ENCODE data around the gene EPHX1. TPM values are rescaled to one million over a fixed set of nuclear protein-coding genes. Genes with fewer than 3 reads are reported as not detected.

EPHX1 gene
- total RNA-seq, 1 donor from 2014 or later, result 1.2 TPM

- Mint-ChIP-seq H3K27me3 (no peaks in the 10 kb centered on the region), H3K4me3 (no peak overlapping the region), H3K9me3 (no peaks in the 10 kb centered on the region), H3K4me1 (peaks cover 24% of the 10 kb centered on the region), H3K27ac (peak overlapping the region; percentile 22), H3K36me3 (ENCODE audit: low read depth) (peaks cover 15% of the 10 kb centered on the region)
- ChIA-PET POLR2A (no interaction called here), CTCF (no interaction called here)
- ATAC-seq (ENCODE audit: low read depth), result no peak
- intact Hi-C loops (cut with micrococcal nuclease), result no loop called here
- DNase-seq, result no peak
- TF ChIP-seq, protein P1, sequence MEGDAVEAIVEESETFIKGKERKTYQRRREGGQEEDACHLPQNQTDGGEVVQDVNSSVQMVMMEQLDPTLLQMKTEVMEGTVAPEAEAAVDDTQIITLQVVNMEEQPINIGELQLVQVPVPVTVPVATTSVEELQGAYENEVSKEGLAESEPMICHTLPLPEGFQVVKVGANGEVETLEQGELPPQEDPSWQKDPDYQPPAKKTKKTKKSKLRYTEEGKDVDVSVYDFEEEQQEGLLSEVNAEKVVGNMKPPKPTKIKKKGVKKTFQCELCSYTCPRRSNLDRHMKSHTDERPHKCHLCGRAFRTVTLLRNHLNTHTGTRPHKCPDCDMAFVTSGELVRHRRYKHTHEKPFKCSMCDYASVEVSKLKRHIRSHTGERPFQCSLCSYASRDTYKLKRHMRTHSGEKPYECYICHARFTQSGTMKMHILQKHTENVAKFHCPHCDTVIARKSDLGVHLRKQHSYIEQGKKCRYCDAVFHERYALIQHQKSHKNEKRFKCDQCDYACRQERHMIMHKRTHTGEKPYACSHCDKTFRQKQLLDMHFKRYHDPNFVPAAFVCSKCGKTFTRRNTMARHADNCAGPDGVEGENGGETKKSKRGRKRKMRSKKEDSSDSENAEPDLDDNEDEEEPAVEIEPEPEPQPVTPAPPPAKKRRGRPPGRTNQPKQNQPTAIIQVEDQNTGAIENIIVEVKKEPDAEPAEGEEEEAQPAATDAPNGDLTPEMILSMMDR (IDR thresholded peaks at IDR 0.05), result no peak
These were observed 33.5 kb downstream of the EPHX1 start for GRCh38 chr1:225843426-225843795.

GRCh38 chr1:225844236-225845061 is 34.5 kb downstream of the EPHX1 start:
- Mint-ChIP-seq H3K4me3 (no peak overlapping the region), H3K36me3 (ENCODE audit: low read depth) (peaks cover 17% of the 10 kb centered on the region), H3K27ac (peak overlapping the region; percentile 50), H3K4me1 (peaks cover 35% of the 10 kb centered on the region), H3K9me3 (no peaks in the 10 kb centered on the region), H3K27me3 (no peaks in the 10 kb centered on the region)
- intact Hi-C loops (cut with micrococcal nuclease), result loop anchor here (2.0 to 5.0 kb wide), 4 partner anchors 32 to 364 kb away; partner anchors contain the start of gene EPHX1
- ATAC-seq (ENCODE audit: low read depth) (no peak), DNase-seq (no peak)
- CTCF ChIA-PET, result no interaction called here
- TF ChIP-seq, protein P1 (IDR thresholded peaks at IDR 0.05), result no peak
- POLR2A ChIA-PET, result interaction anchor here (2.1 kb wide), 1 partner anchor 38 kb away, joined by 6 read pairs; the partner anchor contains the start of gene TMEM63A

- peaks cover 41% of the 10 kb centered on the region for H3K4me1 Mint-ChIP-seq
- TF ChIP-seq, protein P1 (IDR thresholded peaks at IDR 0.05), result no peak
- peaks cover 19% of the 10 kb centered on the region for H3K36me3 Mint-ChIP-seq (ENCODE audit: low read depth)
- ATAC-seq (ENCODE audit: low read depth) (no peak), DNase-seq (no peak)
- CTCF ChIA-PET, result interaction anchor here (1.4 kb wide), 1 partner anchor 190 kb away, joined by 3 read pairs; no protein-coding TSS in a partner anchor
- no peak overlapping the region for H3K27ac Mint-ChIP-seq
- H3K4me3 Mint-ChIP-seq, result no peak overlapping the region
- no peaks in the 10 kb centered on the region for H3K27me3 Mint-ChIP-seq
- no peaks in the 10 kb centered on the region for H3K9me3 Mint-ChIP-seq
- intact Hi-C loops (cut with micrococcal nuclease), result loop anchor here (2.0 to 5.0 kb wide), 4 partner anchors 33 to 364 kb away; partner anchors contain the start of gene EPHX1
- POLR2A ChIA-PET, result interaction anchor here (2.1 kb wide), 1 partner anchor 37 kb away, joined by 6 read pairs; the partner anchor contains the start of gene TMEM63A
These were observed 35.2 kb downstream of the EPHX1 start for GRCh38 chr1:225845097-225845496.

GRCh38 chr1:225845571-225846259 is 35.8 kb downstream of the EPHX1 start:
- Mint-ChIP-seq H3K4me3 (no peak overlapping the region), H3K27ac (peak overlapping the region; percentile 56), H3K4me1 (peaks cover 47% of the 10 kb centered on the region), H3K36me3 (ENCODE audit: low read depth) (peaks cover 19% of the 10 kb centered on the region), H3K9me3 (no peaks in the 10 kb centered on the region), H3K27me3 (no peaks in the 10 kb centered on the region)
- ChIA-PET CTCF (interaction anchor here (1.4 kb wide), 1 partner anchor 191 kb away, joined by 3 read pairs; no protein-coding TSS in a partner anchor), POLR2A (interaction anchor here (1.7 to 2.1 kb wide), 2 partner anchors 37 to 68 kb away, joined by 6 read pairs; partner anchors contain the start of genes SRP9 and TMEM63A)
- intact Hi-C loops (cut with micrococcal nuclease), result loop anchor here (2.0 to 5.0 kb wide), 4 partner anchors 33 to 365 kb away; partner anchors contain the start of gene EPHX1
- no peak for ATAC-seq (ENCODE audit: low read depth)
- TF ChIP-seq, protein P1 (IDR thresholded peaks at IDR 0.05), result no peak
- DNase-seq, result no peak

Data from activated B cell treated with CpG ODN at 0.5 μM for 24 hours (primary cell).